ENCODE results near the gene HPS4. TPM values are rescaled to one million over a fixed set of nuclear protein-coding genes. Genes with fewer than 3 reads are reported as not detected.

The HPS4 gene
- total and polyA plus RNA-seq, 10 of the 15 experiments (the other 5 are each of a cell fraction or from before 2014, with no cell fraction given): 11.7 to 36.7 (median 30.8) TPM

DNA sequence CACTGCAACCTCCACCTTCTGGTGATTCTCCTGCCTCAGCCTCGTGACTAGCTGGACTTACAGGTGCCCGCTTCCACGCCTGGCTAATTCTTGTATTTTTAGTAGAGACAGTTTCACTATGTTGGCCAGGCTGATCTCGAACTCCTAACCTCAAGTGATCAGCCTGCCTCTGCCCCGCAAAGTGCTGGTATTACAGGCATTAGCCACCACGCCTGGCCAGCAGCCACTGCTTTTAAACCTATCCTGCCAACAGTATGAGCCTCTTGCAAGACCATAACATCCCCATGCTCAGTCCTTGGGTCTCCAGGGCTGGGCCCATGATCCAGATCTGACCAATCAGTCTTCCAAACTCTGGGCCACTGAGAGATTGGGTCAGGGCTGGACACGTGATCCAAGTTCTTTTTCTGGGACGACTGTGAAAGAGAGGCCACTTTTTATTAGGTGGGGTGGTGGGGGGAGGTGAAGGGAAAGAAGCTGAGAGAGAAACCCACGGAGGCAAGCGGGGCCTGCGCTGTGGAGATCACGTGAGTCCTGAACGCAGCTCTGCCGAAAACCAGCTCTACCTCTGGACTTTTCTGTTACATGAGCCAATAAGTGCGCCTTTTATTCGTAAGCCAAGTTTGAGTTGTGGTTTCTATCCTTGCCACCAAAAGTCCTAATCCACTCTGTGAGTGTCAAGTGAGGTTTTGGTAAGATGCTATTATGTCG, 36.6 kb downstream of the HPS4 start:
- H3K36me3 ChIP-seq (ENCODE audit: control insufficient read depth in 2 of 2, insufficient read depth in 2 of 2, low read length in 1 of 2): peaks cover 6 to 16% of the 10 kb centered on the region in 2 experiments; a peak in 3 of 4 replicates
- 86% methylated on average over 17 of the region's 17 CpGs for WGBS (ENCODE audit: insufficient coverage, insufficient replicate concordance, low lambda C conversion rate, missing lambda C conversion rate)
- no peak for DNase-seq (ENCODE audit: low read depth, low spot score)
- ChIA-PET RAD21 (ENCODE audit: unreplicated experiment) (no interaction called here), SMC1A (ENCODE audit: uncharacterized antibody, unreplicated experiment) (no interaction called here), CTCF (interaction anchor here (1.1 kb wide), 1 partner anchor 16 kb away, joined by 4 read pairs; no protein-coding TSS in a partner anchor), POLR2A (no interaction called here)
- in situ Hi-C loops (cut with MboI) (no loop called here), intact Hi-C loops (cut with micrococcal nuclease; ENCODE audit: unreplicated experiment) (no loop called here)
- H3K4me1 ChIP-seq (ENCODE audit: control insufficient read depth, insufficient read depth, low read length): no peaks in the 10 kb centered on the region
- no peak for FAIRE-seq
- no peak overlapping the region for H3K4me3 ChIP-seq
- ATAC-seq: no peak
- TF ChIP-seq, protein P1, sequence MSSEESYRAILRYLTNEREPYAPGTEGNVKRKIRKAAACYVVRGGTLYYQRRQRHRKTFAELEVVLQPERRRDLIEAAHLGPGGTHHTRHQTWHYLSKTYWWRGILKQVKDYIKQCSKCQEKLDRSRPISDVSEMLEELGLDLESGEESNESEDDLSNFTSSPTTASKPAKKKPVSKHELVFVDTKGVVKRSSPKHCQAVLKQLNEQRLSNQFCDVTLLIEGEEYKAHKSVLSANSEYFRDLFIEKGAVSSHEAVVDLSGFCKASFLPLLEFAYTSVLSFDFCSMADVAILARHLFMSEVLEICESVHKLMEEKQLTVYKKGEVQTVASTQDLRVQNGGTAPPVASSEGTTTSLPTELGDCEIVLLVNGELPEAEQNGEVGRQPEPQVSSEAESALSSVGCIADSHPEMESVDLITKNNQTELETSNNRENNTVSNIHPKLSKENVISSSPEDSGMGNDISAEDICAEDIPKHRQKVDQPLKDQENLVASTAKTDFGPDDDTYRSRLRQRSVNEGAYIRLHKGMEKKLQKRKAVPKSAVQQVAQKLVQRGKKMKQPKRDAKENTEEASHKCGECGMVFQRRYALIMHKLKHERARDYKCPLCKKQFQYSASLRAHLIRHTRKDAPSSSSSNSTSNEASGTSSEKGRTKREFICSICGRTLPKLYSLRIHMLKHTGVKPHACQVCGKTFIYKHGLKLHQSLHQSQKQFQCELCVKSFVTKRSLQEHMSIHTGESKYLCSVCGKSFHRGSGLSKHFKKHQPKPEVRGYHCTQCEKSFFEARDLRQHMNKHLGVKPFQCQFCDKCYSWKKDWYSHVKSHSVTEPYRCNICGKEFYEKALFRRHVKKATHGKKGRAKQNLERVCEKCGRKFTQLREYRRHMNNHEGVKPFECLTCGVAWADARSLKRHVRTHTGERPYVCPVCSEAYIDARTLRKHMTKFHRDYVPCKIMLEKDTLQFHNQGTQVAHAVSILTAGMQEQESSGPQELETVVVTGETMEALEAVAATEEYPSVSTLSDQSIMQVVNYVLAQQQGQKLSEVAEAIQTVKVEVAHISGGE (CRISPR knock-in tag; IDR thresholded peaks at IDR 0.05): no peak
- no peak for TF ChIP-seq POLR2AphosphoS5 (IDR thresholded peaks at IDR 0.05; ENCODE audit: low read length)
- TF ChIP-seq TBL1XR1 (IDR thresholded peaks at IDR 0.05; ENCODE audit: low read depth, low read length): no peak
- no peak for TF ChIP-seq RCOR1 (conservative IDR thresholded peaks at IDR 0.05; ENCODE audit: low read depth, low read length)
- TF ChIP-seq MTA2 (IDR thresholded peaks at IDR 0.05; ENCODE audit: low read depth): no peak
- TF ChIP-seq, protein P2, sequence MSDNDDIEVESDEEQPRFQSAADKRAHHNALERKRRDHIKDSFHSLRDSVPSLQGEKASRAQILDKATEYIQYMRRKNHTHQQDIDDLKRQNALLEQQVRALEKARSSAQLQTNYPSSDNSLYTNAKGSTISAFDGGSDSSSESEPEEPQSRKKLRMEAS (IDR thresholded peaks at IDR 0.05; ENCODE audit: low read depth, low read length): no peak
- TF ChIP-seq TARDBP (IDR thresholded peaks at IDR 0.05; ENCODE audit: borderline replicate concordance): no peak
- no peak for TF ChIP-seq ZSCAN29 (IDR thresholded peaks at IDR 0.05)
- no peak for TF ChIP-seq NRF1 (conservative IDR thresholded peaks at IDR 0.05; ENCODE audit: low read depth, low read length)
- no peak for TF ChIP-seq CHD1 (IDR thresholded peaks at IDR 0.05; ENCODE audit: low read depth, low read length)
- no peak for TF ChIP-seq MXI1 (IDR thresholded peaks at IDR 0.05; ENCODE audit: low read depth, low read length)
- TF ChIP-seq IKZF2 (IDR thresholded peaks at IDR 0.05): no peak
- no peaks in the 10 kb centered on the region for H4K20me1 ChIP-seq (ENCODE audit: control insufficient read depth, insufficient read depth)
- no peak overlapping the region for H3K4me2 ChIP-seq (ENCODE audit: control insufficient read depth, insufficient read depth)
- no peaks in the 10 kb centered on the region for H3K27me3 ChIP-seq (replicated peaks in 1 of 2; ENCODE audit: control insufficient read depth in 2 of 2, insufficient read depth in 2 of 2, low read length in 1 of 2)
- H3K79me2 ChIP-seq (ENCODE audit: control insufficient read depth, insufficient read depth, low read length): no peaks in the 10 kb centered on the region; the same call in 1 of the 2 replicates
- H3K9ac ChIP-seq (ENCODE audit: control insufficient read depth, insufficient read depth, low read length): no peak overlapping the region
- BruUV-seq (replicated peaks): no TSS peak
- H3K27ac ChIP-seq (ENCODE audit: control insufficient read depth, insufficient read depth): no peak overlapping the region
- no peak overlapping the region for H2AFZ ChIP-seq (ENCODE audit: control insufficient read depth, low read depth, low read length)
- no peaks in the 10 kb centered on the region for H3K9me3 ChIP-seq (replicated peaks; ENCODE audit: control insufficient read depth, insufficient read depth, low read length)

Measured in GM12878 (cell line).